Measurements from ENCODE around the gene EIF3B. TPM values are rescaled to one million over a fixed set of nuclear protein-coding genes. Genes with fewer than 3 reads are reported as not detected.
"Not testable (repeated sequence)": the region's sequence is repeated elsewhere in the genome, so short reads cannot be mapped to it uniquely, and the experiment has no call there.

Gene EIF3B
- total and polyA plus RNA-seq, 11 donors = 35.4 to 114 (median 72.4) TPM

GRCh38 chr7:2386964-2387669 lies 32.5 kb downstream of the EIF3B start:
- Histone ChIP-seq H3K4me1 (peaks cover 0 to 20% (median 10%) of the 10 kb centered on the region in 12 donors), H3K27ac (peak overlapping the region in 1 of 12 donors; percentile 19), H3K9me3 (no peaks in the 10 kb centered on the region), H3K36me3 (peaks cover 0 to 2% (median 0%) of the 10 kb centered on the region in 9 donors), H3K27me3 (no peaks in the 10 kb centered on the region), H3K4me3 (no peak overlapping the region)
- ATAC-seq (no peak), DNase-seq (no peak)
- no peak for TF ChIP-seq POLR2A (IDR thresholded peaks at IDR 0.05)
- TF ChIP-seq, protein P1, sequence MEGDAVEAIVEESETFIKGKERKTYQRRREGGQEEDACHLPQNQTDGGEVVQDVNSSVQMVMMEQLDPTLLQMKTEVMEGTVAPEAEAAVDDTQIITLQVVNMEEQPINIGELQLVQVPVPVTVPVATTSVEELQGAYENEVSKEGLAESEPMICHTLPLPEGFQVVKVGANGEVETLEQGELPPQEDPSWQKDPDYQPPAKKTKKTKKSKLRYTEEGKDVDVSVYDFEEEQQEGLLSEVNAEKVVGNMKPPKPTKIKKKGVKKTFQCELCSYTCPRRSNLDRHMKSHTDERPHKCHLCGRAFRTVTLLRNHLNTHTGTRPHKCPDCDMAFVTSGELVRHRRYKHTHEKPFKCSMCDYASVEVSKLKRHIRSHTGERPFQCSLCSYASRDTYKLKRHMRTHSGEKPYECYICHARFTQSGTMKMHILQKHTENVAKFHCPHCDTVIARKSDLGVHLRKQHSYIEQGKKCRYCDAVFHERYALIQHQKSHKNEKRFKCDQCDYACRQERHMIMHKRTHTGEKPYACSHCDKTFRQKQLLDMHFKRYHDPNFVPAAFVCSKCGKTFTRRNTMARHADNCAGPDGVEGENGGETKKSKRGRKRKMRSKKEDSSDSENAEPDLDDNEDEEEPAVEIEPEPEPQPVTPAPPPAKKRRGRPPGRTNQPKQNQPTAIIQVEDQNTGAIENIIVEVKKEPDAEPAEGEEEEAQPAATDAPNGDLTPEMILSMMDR (IDR thresholded peaks at IDR 0.05) = no peak
- 80 to 88% (median 85%) methylated on average over 13 to 17 of the region's 17 CpGs for WGBS, 4 donors
- intact Hi-C loops (cut with DNase I) = no loop called here

GRCh38 chr7:2387897-2388636 lies 33.4 kb downstream of the EIF3B start:
- H3K36me3 ChIP-seq = no peaks in the 10 kb centered on the region
- DNase-seq (peak in 4 of 5 donors; percentile 76 to 82 (median 78)), ATAC-seq (peak; percentile 70 to 95 (median 80))

GRCh38 chr7:2388637-2388954 lies 34.0 kb downstream of the EIF3B start:
- Histone ChIP-seq H3K36me3 (no peaks in the 10 kb centered on the region), H3K27ac (peak overlapping the region in 3 of 12 donors; percentile 23 to 57 (median 38)), H3K4me1 (peaks cover 0 to 23% (median 13%) of the 10 kb centered on the region in 12 donors), H3K9me3 (no peaks in the 10 kb centered on the region), H3K4me3 (no peak overlapping the region), H3K27me3 (no peaks in the 10 kb centered on the region)
- intact Hi-C loops (cut with DNase I) = no loop called here
- 90 to 98% (median 90%) methylated on average over 2 to 5 of the region's 5 CpGs for WGBS, 4 donors
- TF ChIP-seq, protein P1 (IDR thresholded peaks at IDR 0.05) = no peak
- TF ChIP-seq POLR2A (IDR thresholded peaks at IDR 0.05) = no peak
- ATAC-seq (no peak), DNase-seq (no peak)

More at GRCh38 chr7:2387897-2388636, 33.4 kb downstream of the EIF3B start:
- TF ChIP-seq, protein P1 (IDR thresholded peaks at IDR 0.05) = no peak
- TF ChIP-seq POLR2A (IDR thresholded peaks at IDR 0.05) = no peak
- WGBS, 4 donors = 68 to 86% (median 78%) methylated on average over 12 to 31 of the region's 31 CpGs
- intact Hi-C loops (cut with DNase I) = no loop called here
- H3K27ac ChIP-seq = peak overlapping the region in 5 of 12 donors; percentile 23 to 57 (median 39)
- H3K4me1 ChIP-seq = peaks cover 0 to 20% (median 11%) of the 10 kb centered on the region in 12 donors
- no peak overlapping the region for H3K4me3 ChIP-seq
- H3K9me3 ChIP-seq = no peaks in the 10 kb centered on the region
- H3K27me3 ChIP-seq = no peaks in the 10 kb centered on the region

DNA sequence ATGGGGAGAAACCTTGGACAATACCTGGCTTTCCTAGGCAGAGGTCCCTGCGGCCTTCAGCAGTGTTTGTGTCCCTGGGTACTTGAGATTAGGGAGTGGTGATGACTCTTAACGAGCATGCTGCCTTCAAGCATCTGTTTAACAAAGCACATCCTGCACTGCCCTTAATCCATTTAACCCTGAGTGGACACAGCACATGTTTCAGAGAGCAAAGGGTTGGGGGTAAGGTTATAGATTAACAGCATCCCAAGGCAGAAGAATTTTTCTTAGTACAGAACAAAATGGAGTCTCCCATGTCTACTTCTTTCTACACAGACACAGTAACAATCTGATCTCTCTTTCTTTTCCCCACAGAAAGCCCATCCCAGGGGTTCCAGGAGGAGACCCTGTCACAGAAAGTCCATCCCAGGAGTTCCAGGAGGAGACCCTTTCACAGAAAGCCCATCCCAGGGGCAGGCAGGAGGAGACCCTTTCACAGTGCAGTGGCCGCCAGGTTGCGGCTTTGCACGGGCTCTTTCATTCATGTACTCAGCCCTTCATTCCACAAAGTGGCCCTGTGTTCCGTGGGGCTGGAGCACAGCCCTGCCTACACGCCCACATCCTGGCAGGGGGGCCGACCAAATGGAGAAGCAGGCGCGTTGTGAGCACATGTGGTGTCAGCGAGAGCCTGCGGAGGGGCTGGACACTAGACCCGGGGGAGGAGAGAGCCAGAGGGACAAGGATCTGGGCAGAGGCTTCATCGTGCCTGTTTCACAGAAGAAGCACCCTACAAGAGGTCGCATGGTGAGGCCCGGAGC lies 35.6 kb downstream of the EIF3B start:
- ATAC-seq (peak; percentile 24 to 73 (median 62)), DNase-seq (peak in 4 of 5 donors; percentile 49 to 60 (median 55))
- 31 to 47% (median 40%) methylated on average over 13 to 16 of the region's 16 CpGs for WGBS, 4 donors
- H3K36me3 ChIP-seq; H3K27me3 ChIP-seq; H3K9me3 ChIP-seq; H3K27ac ChIP-seq; intact Hi-C loops (cut with DNase I); H3K4me3 ChIP-seq: not testable (repeated sequence)
- peaks cover 0 to 26% (median 13%) of the 10 kb centered on the region in 12 donors for H3K4me1 ChIP-seq
